Measurements from ENCODE around the gene GFOD2.
"Not testable (repeated sequence)": the region's sequence is repeated elsewhere in the genome, so short reads cannot be mapped to it uniquely, and the experiment has no call there.

The GFOD2 gene

GRCh38 chr16:67719048-67719777 lies at the start of gene GFOD2:
GFOD2 (minus strand) TSS chr16:67719316; CDS start chr16:67685715, 33,601 bp downstream.
- no peaks in the 10 kb centered on the region for H3K27me3 Mint-ChIP-seq
- peak within 1 kb of the TSS; percentile 93 for H3K27ac Mint-ChIP-seq (ENCODE audit: low read depth)
- peak within 1 kb of the TSS; percentile 86 for H3K4me3 Mint-ChIP-seq
- no peaks in the 10 kb centered on the region for H3K9me3 Mint-ChIP-seq
- peaks cover 36% of the 10 kb centered on the region for H3K4me1 Mint-ChIP-seq
- DNase-seq (ENCODE audit: low spot score in 2 of 2) (peak; percentile 94 to 99), ATAC-seq (replicated peaks; ENCODE audit: extremely low read depth, poor library complexity, severe bottlenecking) (peak; percentile 93)
- peaks cover 18% of the 10 kb centered on the region for H3K36me3 Mint-ChIP-seq (ENCODE audit: insufficient read depth)

- Mint-ChIP-seq H3K27ac (ENCODE audit: low read depth) (no peak overlapping the region), H3K4me3 (no peak overlapping the region), H3K9me3 (no peaks in the 10 kb centered on the region), H3K4me1 (peaks cover 3% of the 10 kb centered on the region), H3K27me3 (no peaks in the 10 kb centered on the region), H3K36me3 (ENCODE audit: insufficient read depth) (peaks cover 26% of the 10 kb centered on the region)
- no peak for ATAC-seq (replicated peaks; ENCODE audit: extremely low read depth, poor library complexity, severe bottlenecking)
- no peak for DNase-seq (ENCODE audit: low spot score in 2 of 2)
Observed at GRCh38 chr16:67767953-67768352, 48.8 kb upstream of the GFOD2 start.

GRCh38 chr16:67766291-67766690 lies 47.2 kb upstream of the GFOD2 start:
- Mint-ChIP-seq H3K36me3 (ENCODE audit: insufficient read depth) (peaks cover 15% of the 10 kb centered on the region), H3K4me3 (no peak overlapping the region), H3K4me1 (peaks cover 9% of the 10 kb centered on the region), H3K27ac (ENCODE audit: low read depth) (no peak overlapping the region), H3K27me3 (no peaks in the 10 kb centered on the region), H3K9me3 (no peaks in the 10 kb centered on the region)
- DNase-seq (ENCODE audit: low spot score in 2 of 2) (no peak), ATAC-seq (replicated peaks; ENCODE audit: extremely low read depth, poor library complexity, severe bottlenecking) (no peak)

GRCh38 chr16:67764158-67764667 lies 45.1 kb upstream of the GFOD2 start:
- no peaks in the 10 kb centered on the region for H3K27me3 Mint-ChIP-seq
- no peak for ATAC-seq (replicated peaks; ENCODE audit: extremely low read depth, poor library complexity, severe bottlenecking)
- DNase-seq (ENCODE audit: low spot score in 2 of 2): no peak
- peaks cover 5% of the 10 kb centered on the region for H3K36me3 Mint-ChIP-seq (ENCODE audit: insufficient read depth)
- H3K27ac Mint-ChIP-seq (ENCODE audit: low read depth): no peak overlapping the region
- H3K4me1 Mint-ChIP-seq: peaks cover 21% of the 10 kb centered on the region
- no peak overlapping the region for H3K4me3 Mint-ChIP-seq
- H3K9me3 Mint-ChIP-seq: no peaks in the 10 kb centered on the region

GRCh38 chr16:67763066-67763465 lies 44.0 kb upstream of the GFOD2 start:
- ATAC-seq (replicated peaks; ENCODE audit: extremely low read depth, poor library complexity, severe bottlenecking) (no peak), DNase-seq (ENCODE audit: low spot score in 2 of 2) (no peak)
- peaks cover 21% of the 10 kb centered on the region for H3K4me1 Mint-ChIP-seq
- peaks cover 5% of the 10 kb centered on the region for H3K36me3 Mint-ChIP-seq (ENCODE audit: insufficient read depth)
- peak overlapping the region; percentile 45 for H3K27ac Mint-ChIP-seq (ENCODE audit: low read depth)
- no peaks in the 10 kb centered on the region for H3K27me3 Mint-ChIP-seq
- H3K4me3 Mint-ChIP-seq: no peak overlapping the region
- no peaks in the 10 kb centered on the region for H3K9me3 Mint-ChIP-seq

GRCh38 chr16:67762385-67762784 lies 43.3 kb upstream of the GFOD2 start:
- Mint-ChIP-seq H3K36me3 (ENCODE audit: insufficient read depth) (peaks cover 3% of the 10 kb centered on the region), H3K4me3 (no peak overlapping the region), H3K4me1 (peaks cover 21% of the 10 kb centered on the region), H3K27ac (ENCODE audit: low read depth) (peak overlapping the region; percentile 45), H3K9me3 (no peaks in the 10 kb centered on the region), H3K27me3 (no peaks in the 10 kb centered on the region)
- ATAC-seq (replicated peaks; ENCODE audit: extremely low read depth, poor library complexity, severe bottlenecking) (no peak), DNase-seq (ENCODE audit: low spot score in 2 of 2) (no peak)

GRCh38 chr16:67761924-67762323 lies 42.8 kb upstream of the GFOD2 start:
- Mint-ChIP-seq H3K27ac (ENCODE audit: low read depth) (no peak overlapping the region), H3K4me1 (peaks cover 21% of the 10 kb centered on the region), H3K9me3 (no peaks in the 10 kb centered on the region), H3K36me3 (ENCODE audit: insufficient read depth) (peaks cover 5% of the 10 kb centered on the region), H3K27me3 (no peaks in the 10 kb centered on the region), H3K4me3 (no peak overlapping the region)
- DNase-seq (ENCODE audit: low spot score in 2 of 2) (no peak), ATAC-seq (replicated peaks; ENCODE audit: extremely low read depth, poor library complexity, severe bottlenecking) (no peak)

- no peak for DNase-seq (ENCODE audit: low spot score in 2 of 2)
- H3K27ac Mint-ChIP-seq (ENCODE audit: low read depth): no peak overlapping the region
Observed at GRCh38 chr16:67760956-67761230, 41.8 kb upstream of the GFOD2 start.

GRCh38 chr16:67760206-67760955 lies 41.3 kb upstream of the GFOD2 start:
- Mint-ChIP-seq H3K36me3 (ENCODE audit: insufficient read depth) (peaks cover 7% of the 10 kb centered on the region), H3K9me3 (no peaks in the 10 kb centered on the region), H3K4me3 (no peak overlapping the region), H3K4me1 (peaks cover 21% of the 10 kb centered on the region), H3K27ac (ENCODE audit: low read depth) (no peak overlapping the region), H3K27me3 (no peaks in the 10 kb centered on the region)
- ATAC-seq (replicated peaks; ENCODE audit: extremely low read depth, poor library complexity, severe bottlenecking) (no peak), DNase-seq (ENCODE audit: low spot score in 2 of 2) (no peak)

More at GRCh38 chr16:67760956-67761230, 41.8 kb upstream of the GFOD2 start:
- ATAC-seq (replicated peaks; ENCODE audit: extremely low read depth, poor library complexity, severe bottlenecking): no peak
- H3K36me3 Mint-ChIP-seq (ENCODE audit: insufficient read depth): peaks cover 7% of the 10 kb centered on the region
- no peak overlapping the region for H3K4me3 Mint-ChIP-seq
- H3K9me3 Mint-ChIP-seq: no peaks in the 10 kb centered on the region
- H3K27me3 Mint-ChIP-seq: no peaks in the 10 kb centered on the region
- H3K4me1 Mint-ChIP-seq: peaks cover 21% of the 10 kb centered on the region

GRCh38 chr16:67758966-67759365 lies 39.9 kb upstream of the GFOD2 start:
- Mint-ChIP-seq H3K4me1 (peaks cover 21% of the 10 kb centered on the region), H3K9me3 (no peaks in the 10 kb centered on the region), H3K27ac (ENCODE audit: low read depth) (no peak overlapping the region), H3K4me3 (no peak overlapping the region), H3K36me3 (ENCODE audit: insufficient read depth) (peaks cover 7% of the 10 kb centered on the region), H3K27me3 (no peaks in the 10 kb centered on the region)
- DNase-seq (ENCODE audit: low spot score in 2 of 2): no peak
- ATAC-seq (replicated peaks; ENCODE audit: extremely low read depth, poor library complexity, severe bottlenecking): no peak

- H3K36me3 Mint-ChIP-seq (ENCODE audit: insufficient read depth): peaks cover 7% of the 10 kb centered on the region
- no peak overlapping the region for H3K27ac Mint-ChIP-seq (ENCODE audit: low read depth)
- peaks cover 19% of the 10 kb centered on the region for H3K4me1 Mint-ChIP-seq
- DNase-seq (ENCODE audit: low spot score in 2 of 2) (no peak), ATAC-seq (replicated peaks; ENCODE audit: extremely low read depth, poor library complexity, severe bottlenecking) (no peak)
- no peaks in the 10 kb centered on the region for H3K27me3 Mint-ChIP-seq
- no peaks in the 10 kb centered on the region for H3K9me3 Mint-ChIP-seq
- no peak overlapping the region for H3K4me3 Mint-ChIP-seq
Observed at GRCh38 chr16:67758006-67758405, 38.9 kb upstream of the GFOD2 start.

GRCh38 chr16:67752641-67753040 lies 33.5 kb upstream of the GFOD2 start:
- no peak overlapping the region for H3K27ac Mint-ChIP-seq (ENCODE audit: low read depth)
- ATAC-seq (replicated peaks; ENCODE audit: extremely low read depth, poor library complexity, severe bottlenecking) (no peak), DNase-seq (ENCODE audit: low spot score in 2 of 2) (no peak)
- peaks cover 10% of the 10 kb centered on the region for H3K4me1 Mint-ChIP-seq
- no peaks in the 10 kb centered on the region for H3K9me3 Mint-ChIP-seq
- H3K4me3 Mint-ChIP-seq: no peak overlapping the region
- H3K36me3 Mint-ChIP-seq (ENCODE audit: insufficient read depth): peaks cover 5% of the 10 kb centered on the region
- H3K27me3 Mint-ChIP-seq: no peaks in the 10 kb centered on the region

- H3K27ac Mint-ChIP-seq (ENCODE audit: low read depth); H3K36me3 Mint-ChIP-seq (ENCODE audit: insufficient read depth); DNase-seq (ENCODE audit: low spot score in 2 of 2); H3K9me3 Mint-ChIP-seq; H3K27me3 Mint-ChIP-seq; H3K4me3 Mint-ChIP-seq; ATAC-seq (replicated peaks; ENCODE audit: extremely low read depth, poor library complexity, severe bottlenecking); H3K4me1 Mint-ChIP-seq: not testable (repeated sequence)
Observed at GRCh38 chr16:67751331-67751730, 32.2 kb upstream of the GFOD2 start.
